HL-60 (cell line): ENCODE measurements around the gene PKD1L1.

ENCODE experiments used
- POLR2AphosphoS5 ChIP-seq: IDR thresholded peaks from 2 replicates; pipeline ENCODE4 v1.6.1; 2012; ENCODE audit warnings: low read depth
- TF ChIP-seq, protein P1 (sequence below): IDR thresholded peaks from one replicate; pipeline ENCODE4 v1.5.1; 2011; ENCODE audit warnings: low read length, control low read depth, inconsistent platforms; ENCODE audit not compliant: insufficient read depth

- TF ChIP-seq, protein P1, sequence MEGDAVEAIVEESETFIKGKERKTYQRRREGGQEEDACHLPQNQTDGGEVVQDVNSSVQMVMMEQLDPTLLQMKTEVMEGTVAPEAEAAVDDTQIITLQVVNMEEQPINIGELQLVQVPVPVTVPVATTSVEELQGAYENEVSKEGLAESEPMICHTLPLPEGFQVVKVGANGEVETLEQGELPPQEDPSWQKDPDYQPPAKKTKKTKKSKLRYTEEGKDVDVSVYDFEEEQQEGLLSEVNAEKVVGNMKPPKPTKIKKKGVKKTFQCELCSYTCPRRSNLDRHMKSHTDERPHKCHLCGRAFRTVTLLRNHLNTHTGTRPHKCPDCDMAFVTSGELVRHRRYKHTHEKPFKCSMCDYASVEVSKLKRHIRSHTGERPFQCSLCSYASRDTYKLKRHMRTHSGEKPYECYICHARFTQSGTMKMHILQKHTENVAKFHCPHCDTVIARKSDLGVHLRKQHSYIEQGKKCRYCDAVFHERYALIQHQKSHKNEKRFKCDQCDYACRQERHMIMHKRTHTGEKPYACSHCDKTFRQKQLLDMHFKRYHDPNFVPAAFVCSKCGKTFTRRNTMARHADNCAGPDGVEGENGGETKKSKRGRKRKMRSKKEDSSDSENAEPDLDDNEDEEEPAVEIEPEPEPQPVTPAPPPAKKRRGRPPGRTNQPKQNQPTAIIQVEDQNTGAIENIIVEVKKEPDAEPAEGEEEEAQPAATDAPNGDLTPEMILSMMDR = no peak
- TF ChIP-seq POLR2AphosphoS5 = no peak
Observed at GRCh38 chr7:47778153-47778661, 170.1 kb downstream of the PKD1L1 start.
